ENCODE measurements around the gene SLC66A1.

Gene SLC66A1

DNA sequence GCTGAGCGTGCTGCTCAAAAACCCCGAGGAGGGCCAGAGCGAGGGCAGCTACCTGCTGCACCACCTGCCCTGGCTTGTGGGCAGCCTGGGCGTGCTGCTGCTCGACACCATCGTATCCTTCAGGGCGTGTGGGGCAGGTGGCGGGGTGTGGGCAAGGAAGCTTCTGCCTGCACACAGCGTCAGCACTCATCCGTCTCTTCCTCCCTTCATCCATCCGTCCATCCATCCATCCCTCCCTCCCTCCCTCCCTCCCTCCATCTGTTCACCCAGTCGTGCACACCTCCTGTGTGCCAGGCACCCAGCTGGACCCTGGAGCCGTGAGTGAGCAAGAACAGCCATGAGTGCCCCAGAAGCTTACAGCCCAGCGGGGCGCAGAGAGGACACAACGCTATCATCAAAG, 15.2 kb downstream of the SLC66A1 start:
- no peak for ATAC-seq (ENCODE audit: insufficient read depth, low read depth)
- H3K9me3 ChIP-seq (ENCODE audit: insufficient read depth, low read length, severe bottlenecking): no peaks in the 10 kb centered on the region

GRCh38 chr1:19327736-19328135, 15.6 kb downstream of the SLC66A1 start:
- no peaks in the 10 kb centered on the region for H3K9me3 ChIP-seq (ENCODE audit: insufficient read depth, low read length, severe bottlenecking)
- peaks cover 25% of the 10 kb centered on the region for H3K36me3 ChIP-seq (ENCODE audit: insufficient read depth, low read length)
- H3K79me2 ChIP-seq (ENCODE audit: insufficient read depth, low read length): no peaks in the 10 kb centered on the region
- no peaks in the 10 kb centered on the region for H3K4me1 ChIP-seq (ENCODE audit: insufficient read depth, low read length)
- DNase-seq: no peak
- H3K4me3 ChIP-seq (ENCODE audit: low read depth in 1 of 2, low read length in 2 of 2): no peak overlapping the region
- no peak overlapping the region for H3K9ac ChIP-seq (ENCODE audit: low read depth, low read length)
- no peak overlapping the region for H3K27ac ChIP-seq (ENCODE audit: low read length)
- no peak for TF ChIP-seq EZH2 (IDR thresholded peaks at IDR 0.05; ENCODE audit: borderline replicate concordance, low read depth, low read length, severe bottlenecking)
- TF ChIP-seq, protein P1, sequence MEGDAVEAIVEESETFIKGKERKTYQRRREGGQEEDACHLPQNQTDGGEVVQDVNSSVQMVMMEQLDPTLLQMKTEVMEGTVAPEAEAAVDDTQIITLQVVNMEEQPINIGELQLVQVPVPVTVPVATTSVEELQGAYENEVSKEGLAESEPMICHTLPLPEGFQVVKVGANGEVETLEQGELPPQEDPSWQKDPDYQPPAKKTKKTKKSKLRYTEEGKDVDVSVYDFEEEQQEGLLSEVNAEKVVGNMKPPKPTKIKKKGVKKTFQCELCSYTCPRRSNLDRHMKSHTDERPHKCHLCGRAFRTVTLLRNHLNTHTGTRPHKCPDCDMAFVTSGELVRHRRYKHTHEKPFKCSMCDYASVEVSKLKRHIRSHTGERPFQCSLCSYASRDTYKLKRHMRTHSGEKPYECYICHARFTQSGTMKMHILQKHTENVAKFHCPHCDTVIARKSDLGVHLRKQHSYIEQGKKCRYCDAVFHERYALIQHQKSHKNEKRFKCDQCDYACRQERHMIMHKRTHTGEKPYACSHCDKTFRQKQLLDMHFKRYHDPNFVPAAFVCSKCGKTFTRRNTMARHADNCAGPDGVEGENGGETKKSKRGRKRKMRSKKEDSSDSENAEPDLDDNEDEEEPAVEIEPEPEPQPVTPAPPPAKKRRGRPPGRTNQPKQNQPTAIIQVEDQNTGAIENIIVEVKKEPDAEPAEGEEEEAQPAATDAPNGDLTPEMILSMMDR (IDR thresholded peaks at IDR 0.05; ENCODE audit: borderline replicate concordance, extremely low read depth, low read length, poor library complexity, severe bottlenecking): no peak
- H3K4me2 ChIP-seq (ENCODE audit: insufficient read depth, low read length): no peak overlapping the region
- H3K27me3 ChIP-seq (ENCODE audit: insufficient read depth, low read length, poor library complexity): no peaks in the 10 kb centered on the region
- no peak for ATAC-seq (ENCODE audit: insufficient read depth, low read depth)
- H4K20me1 ChIP-seq (ENCODE audit: insufficient read depth, low read length): no peaks in the 10 kb centered on the region; the same call in 1 of the 2 replicates
- no peak overlapping the region for H2AFZ ChIP-seq (ENCODE audit: low read depth, low read length)

More for the DNA sequence above, 15.2 kb downstream of the SLC66A1 start:
- no peaks in the 10 kb centered on the region for H3K4me1 ChIP-seq (ENCODE audit: insufficient read depth, low read length)
- H3K79me2 ChIP-seq (ENCODE audit: insufficient read depth, low read length): no peaks in the 10 kb centered on the region
- H3K9ac ChIP-seq (ENCODE audit: low read depth, low read length): no peak overlapping the region
- no peak for DNase-seq
- no peak overlapping the region for H2AFZ ChIP-seq (ENCODE audit: low read depth, low read length)
- no peak overlapping the region for H3K27ac ChIP-seq (ENCODE audit: low read length)
- H3K4me2 ChIP-seq (ENCODE audit: insufficient read depth, low read length): no peak overlapping the region
- no peaks in the 10 kb centered on the region; the same call in 1 of the 2 replicates for H4K20me1 ChIP-seq (ENCODE audit: insufficient read depth, low read length)
- peaks cover 25% of the 10 kb centered on the region for H3K36me3 ChIP-seq (ENCODE audit: insufficient read depth, low read length)
- TF ChIP-seq, protein P1 (IDR thresholded peaks at IDR 0.05; ENCODE audit: borderline replicate concordance, extremely low read depth, low read length, poor library complexity, severe bottlenecking): no peak
- no peak for TF ChIP-seq EZH2 (IDR thresholded peaks at IDR 0.05; ENCODE audit: borderline replicate concordance, low read depth, low read length, severe bottlenecking)
- H3K27me3 ChIP-seq (ENCODE audit: insufficient read depth, low read length, poor library complexity): no peaks in the 10 kb centered on the region
- no peak overlapping the region for H3K4me3 ChIP-seq (ENCODE audit: low read depth in 1 of 2, low read length in 2 of 2)

DNA sequence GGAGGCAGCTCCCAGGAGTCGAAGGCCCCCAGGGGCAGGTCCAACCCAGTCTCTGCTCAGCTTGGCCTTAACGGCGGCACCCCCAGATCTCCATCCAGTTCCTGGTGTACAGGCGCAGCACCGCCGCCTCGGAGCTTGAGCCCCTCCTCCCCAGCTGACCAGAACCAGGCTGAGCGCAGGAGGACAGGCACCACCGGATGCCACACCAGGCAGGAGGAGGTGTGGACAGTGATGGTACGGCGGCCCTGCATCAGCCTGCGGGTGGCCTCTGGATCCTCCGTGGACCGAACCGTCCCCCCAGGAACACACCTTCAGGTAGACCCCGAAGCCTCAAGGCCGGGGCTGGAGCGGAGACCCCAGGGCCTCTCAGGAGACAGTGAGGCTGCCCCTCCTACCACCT, 16.4 kb downstream of the SLC66A1 start:
- Histone ChIP-seq H3K4me2 (ENCODE audit: insufficient read depth, low read length) (no peak overlapping the region), H3K79me2 (ENCODE audit: insufficient read depth, low read length) (no peaks in the 10 kb centered on the region), H3K9me3 (ENCODE audit: insufficient read depth, low read length, severe bottlenecking) (no peaks in the 10 kb centered on the region), H3K4me3 (ENCODE audit: low read depth in 1 of 2, low read length in 2 of 2) (no peak overlapping the region), H2AFZ (ENCODE audit: low read depth, low read length) (no peak overlapping the region), H4K20me1 (ENCODE audit: insufficient read depth, low read length) (no peaks in the 10 kb centered on the region; the same call in 1 of the 2 replicates), H3K27ac (ENCODE audit: low read length) (no peak overlapping the region), H3K9ac (ENCODE audit: low read depth, low read length) (no peak overlapping the region), H3K27me3 (ENCODE audit: insufficient read depth, low read length, poor library complexity) (no peaks in the 10 kb centered on the region), H3K36me3 (ENCODE audit: insufficient read depth, low read length) (peaks cover 25% of the 10 kb centered on the region), H3K4me1 (ENCODE audit: insufficient read depth, low read length) (no peaks in the 10 kb centered on the region)
- ATAC-seq (ENCODE audit: insufficient read depth, low read depth): no peak
- DNase-seq: no peak
- TF ChIP-seq, protein P1 (IDR thresholded peaks at IDR 0.05; ENCODE audit: borderline replicate concordance, extremely low read depth, low read length, poor library complexity, severe bottlenecking): no peak
- no peak for TF ChIP-seq EZH2 (IDR thresholded peaks at IDR 0.05; ENCODE audit: borderline replicate concordance, low read depth, low read length, severe bottlenecking)

DNA sequence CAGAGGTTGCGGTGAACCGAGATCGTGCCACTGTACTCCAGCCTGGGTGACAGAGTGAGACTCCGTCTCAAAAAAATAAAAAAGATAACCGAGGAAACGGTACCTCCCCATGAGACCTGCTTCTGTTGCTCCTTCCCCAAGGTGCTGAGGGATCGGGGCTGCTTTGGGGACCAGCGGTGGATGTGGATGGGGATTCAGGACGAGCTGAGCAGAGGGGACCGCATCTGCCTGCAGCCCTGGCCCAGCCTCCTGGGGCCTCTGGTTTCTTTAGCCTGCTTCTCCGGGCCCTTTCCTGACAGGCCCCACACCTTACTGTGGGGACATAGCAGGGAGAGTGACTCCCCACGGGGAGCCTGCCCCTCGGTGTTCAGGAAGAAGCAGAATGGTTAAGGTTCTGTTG, 17.1 kb downstream of the SLC66A1 start:
- Histone ChIP-seq H4K20me1 (ENCODE audit: insufficient read depth, low read length) (no peaks in the 10 kb centered on the region; the same call in 1 of the 2 replicates), H3K9ac (ENCODE audit: low read depth, low read length) (no peak overlapping the region), H3K4me3 (ENCODE audit: low read depth in 1 of 2, low read length in 2 of 2) (no peak overlapping the region), H3K27me3 (ENCODE audit: insufficient read depth, low read length, poor library complexity) (no peaks in the 10 kb centered on the region), H3K4me2 (ENCODE audit: insufficient read depth, low read length) (no peak overlapping the region), H3K36me3 (ENCODE audit: insufficient read depth, low read length) (peaks cover 25% of the 10 kb centered on the region), H3K9me3 (ENCODE audit: insufficient read depth, low read length, severe bottlenecking) (no peaks in the 10 kb centered on the region), H3K79me2 (ENCODE audit: insufficient read depth, low read length) (no peaks in the 10 kb centered on the region), H3K4me1 (ENCODE audit: insufficient read depth, low read length) (no peaks in the 10 kb centered on the region), H2AFZ (ENCODE audit: low read depth, low read length) (no peak overlapping the region), H3K27ac (ENCODE audit: low read length) (no peak overlapping the region)
- DNase-seq (no peak), ATAC-seq (ENCODE audit: insufficient read depth, low read depth) (no peak)
- TF ChIP-seq, protein P1 (IDR thresholded peaks at IDR 0.05; ENCODE audit: borderline replicate concordance, extremely low read depth, low read length, poor library complexity, severe bottlenecking): no peak
- TF ChIP-seq EZH2 (IDR thresholded peaks at IDR 0.05; ENCODE audit: borderline replicate concordance, low read depth, low read length, severe bottlenecking): no peak

All from DND-41 (cell line).